Duodenal mucosa (tissue), 2 donors: ENCODE results near the gene SKP1.

ENCODE experiments used
- H3K27ac ChIP-seq: one replicate; pipeline ENCODE4 v1.7.0; 2013; ENCODE audit warnings: low read depth, low read length
- H3K27me3 ChIP-seq, 2 donors: one replicate each; pipeline ENCODE4 v1.7.0; 2013; ENCODE audit warnings: low read length in 2 of 2, control low read depth in 1 of 2; ENCODE audit not compliant: insufficient read depth in 2 of 2, control insufficient read depth in 1 of 2
- H3K36me3 ChIP-seq, 2 donors: one replicate each; pipeline ENCODE4 v1.7.0; 2013; ENCODE audit warnings: low read length in 2 of 2, control low read depth in 1 of 2; ENCODE audit not compliant: insufficient read depth in 2 of 2, control insufficient read depth in 1 of 2
- H3K4me1 ChIP-seq, 2 donors: one replicate each; pipeline ENCODE4 v1.7.0; 2013; ENCODE audit warnings: low read length in 2 of 2, control low read depth in 1 of 2; ENCODE audit not compliant: insufficient read depth in 2 of 2, control insufficient read depth in 1 of 2
- H3K4me3 ChIP-seq, 2 donors: one replicate each; pipeline ENCODE4 v1.7.0; 2013; ENCODE audit warnings: low read length in 2 of 2, low read depth in 1 of 2
- H3K9ac ChIP-seq, 2 donors: one replicate each; pipeline ENCODE4 v1.7.0; 2013; ENCODE audit warnings: low read length in 2 of 2, low read depth in 1 of 2
- H3K9me3 ChIP-seq, 2 donors: one replicate each; pipeline ENCODE4 v1.7.0; 2013; ENCODE audit warnings: low read length in 2 of 2, control low read depth in 1 of 2; ENCODE audit not compliant: control insufficient read depth in 1 of 2

The SKP1 gene

DNA sequence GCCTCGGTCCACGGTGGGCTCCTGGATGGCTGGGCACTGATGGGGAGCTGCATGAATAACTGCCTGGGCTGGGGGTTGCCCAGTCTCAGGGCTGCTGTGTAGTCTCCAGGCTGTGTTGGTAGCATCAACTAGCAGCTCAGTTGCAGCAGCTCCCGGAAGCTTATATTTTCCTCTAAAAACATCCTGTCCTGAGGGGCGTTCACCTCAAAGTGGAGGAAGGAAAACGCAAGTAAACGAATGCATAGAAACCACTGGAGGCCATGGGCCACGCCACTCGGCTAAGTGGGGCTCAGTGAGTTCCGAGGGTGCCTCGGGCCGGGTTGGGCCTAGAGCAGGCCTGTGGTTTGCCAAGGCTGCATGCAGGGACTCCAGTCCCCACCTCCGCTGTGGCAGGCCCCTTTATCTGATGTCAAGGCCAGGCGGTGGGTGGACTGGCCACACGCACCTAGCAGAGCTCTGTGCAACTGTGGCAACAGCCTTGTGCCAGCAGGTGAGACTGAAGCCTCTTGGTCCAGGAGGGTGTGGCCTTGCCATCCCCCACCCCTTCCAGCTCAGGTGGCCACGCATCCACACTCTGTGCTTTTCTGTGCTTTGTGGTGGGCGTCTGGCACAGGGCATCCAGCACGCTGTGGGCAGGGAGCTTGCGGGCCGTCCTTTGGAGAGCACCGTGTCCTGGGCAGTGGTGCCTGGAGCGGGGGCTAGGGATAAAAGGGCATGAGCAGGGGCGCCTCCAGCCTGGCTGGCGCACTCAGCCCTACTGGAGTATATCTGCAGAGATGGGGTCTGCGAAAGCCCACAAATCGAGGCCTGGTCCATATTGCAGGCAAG, 47.1 kb downstream of the SKP1 start:
- Histone ChIP-seq H3K4me1 (peaks cover 6 to 34% of the 10 kb centered on the region in 2 donors), H3K9me3 (no peaks in the 10 kb centered on the region), H3K27ac (no peak overlapping the region), H3K27me3 (no peaks in the 10 kb centered on the region), H3K4me3 (no peak overlapping the region), H3K36me3 (peaks cover 4 to 34% of the 10 kb centered on the region in 2 donors), H3K9ac (no peak overlapping the region)

DNA sequence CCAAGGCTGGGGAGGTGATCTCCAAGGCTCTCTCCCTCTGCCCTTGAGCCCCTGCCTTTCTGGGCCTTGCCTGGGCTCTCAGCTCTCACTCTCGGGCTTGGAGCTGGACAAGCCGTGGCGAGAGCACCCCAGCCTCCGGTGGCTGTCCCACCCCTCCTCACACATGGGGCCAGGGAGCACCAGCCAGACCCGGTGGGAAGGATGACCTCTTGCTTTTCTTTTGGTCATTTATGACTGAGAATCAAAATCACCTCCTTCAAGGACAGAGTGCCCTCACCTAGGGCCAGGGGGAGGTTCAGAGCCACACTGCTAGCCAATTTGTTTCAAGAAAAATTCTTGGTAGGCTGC, 48.1 kb downstream of the SKP1 start:
- no peak overlapping the region for H3K4me3 ChIP-seq
- H3K9me3 ChIP-seq: no peaks in the 10 kb centered on the region
- H3K36me3 ChIP-seq: peaks cover 4 to 31% of the 10 kb centered on the region in 2 donors
- no peak overlapping the region for H3K27ac ChIP-seq
- no peak overlapping the region for H3K9ac ChIP-seq
- H3K27me3 ChIP-seq: no peaks in the 10 kb centered on the region
- H3K4me1 ChIP-seq: peaks cover 6 to 34% of the 10 kb centered on the region in 2 donors

DNA sequence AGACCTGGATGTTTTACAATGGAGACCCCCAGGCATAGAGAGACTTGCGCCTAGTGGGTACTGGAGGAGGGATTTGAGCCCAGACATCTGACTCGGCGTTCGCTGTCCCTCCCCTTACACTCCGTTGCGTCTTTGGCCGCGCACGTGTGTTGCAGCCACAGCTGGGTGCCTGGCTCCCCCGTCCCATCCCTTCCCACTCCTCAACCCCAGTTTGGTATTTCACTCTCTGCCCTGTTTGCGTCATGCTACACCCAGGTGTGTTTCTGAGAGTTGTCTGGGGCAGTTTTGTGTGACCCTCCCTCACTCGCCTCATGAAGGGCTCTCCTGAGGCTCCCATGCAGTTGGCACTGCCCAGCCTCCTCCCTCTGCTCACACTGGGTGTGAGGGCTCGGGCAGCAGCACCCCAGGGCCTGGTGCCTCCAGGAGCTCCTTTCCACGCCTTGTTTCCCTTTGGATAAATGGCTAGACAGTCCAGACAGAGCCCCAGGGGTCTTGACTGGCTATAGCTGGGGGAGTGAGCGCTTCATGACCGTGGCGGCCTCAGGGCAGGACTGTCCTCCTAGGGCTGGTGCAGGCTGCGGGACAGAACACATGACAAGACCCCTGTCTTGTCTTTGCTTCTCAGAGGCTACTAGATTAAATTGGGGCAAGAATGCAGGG, 48.6 kb downstream of the SKP1 start:
- H3K36me3 ChIP-seq: peaks cover 4 to 32% of the 10 kb centered on the region in 2 donors
- H3K27me3 ChIP-seq: no peaks in the 10 kb centered on the region
- no peaks in the 10 kb centered on the region for H3K9me3 ChIP-seq
- peaks cover 6 to 35% of the 10 kb centered on the region in 2 donors for H3K4me1 ChIP-seq
- no peak overlapping the region for H3K9ac ChIP-seq
- H3K4me3 ChIP-seq: no peak overlapping the region
- no peak overlapping the region for H3K27ac ChIP-seq

DNA sequence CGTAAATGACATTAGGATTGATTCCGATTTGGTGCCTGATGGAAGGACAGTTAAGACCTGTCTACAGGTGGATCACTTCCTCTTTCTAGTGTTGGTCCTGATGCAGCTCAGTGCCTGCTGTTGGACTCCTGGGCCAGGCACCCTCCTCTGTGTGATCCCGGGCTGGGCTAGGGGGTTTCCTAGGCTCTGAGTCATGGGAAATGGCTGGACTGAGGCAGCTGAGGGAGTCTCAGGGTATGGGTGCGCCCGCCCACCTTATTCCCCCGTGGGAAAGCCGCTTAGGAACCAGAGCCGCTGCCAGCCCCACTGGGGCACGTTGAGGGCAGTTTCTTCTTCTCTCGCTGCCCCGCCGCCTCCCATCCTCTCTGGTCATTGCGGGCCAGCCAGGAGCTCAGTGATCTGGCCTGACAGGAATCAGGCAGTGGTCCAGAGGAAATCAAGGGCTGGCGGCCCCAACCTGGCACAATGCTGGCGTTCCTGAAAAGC, 49.3 kb downstream of the SKP1 start:
- H3K36me3 ChIP-seq: peaks cover 4 to 35% of the 10 kb centered on the region in 2 donors
- H3K27me3 ChIP-seq: no peaks in the 10 kb centered on the region
- H3K4me1 ChIP-seq: peaks cover 6 to 36% of the 10 kb centered on the region in 2 donors
- no peak overlapping the region for H3K9ac ChIP-seq
- H3K4me3 ChIP-seq: no peak overlapping the region
- H3K27ac ChIP-seq: no peak overlapping the region
- no peaks in the 10 kb centered on the region for H3K9me3 ChIP-seq

DNA sequence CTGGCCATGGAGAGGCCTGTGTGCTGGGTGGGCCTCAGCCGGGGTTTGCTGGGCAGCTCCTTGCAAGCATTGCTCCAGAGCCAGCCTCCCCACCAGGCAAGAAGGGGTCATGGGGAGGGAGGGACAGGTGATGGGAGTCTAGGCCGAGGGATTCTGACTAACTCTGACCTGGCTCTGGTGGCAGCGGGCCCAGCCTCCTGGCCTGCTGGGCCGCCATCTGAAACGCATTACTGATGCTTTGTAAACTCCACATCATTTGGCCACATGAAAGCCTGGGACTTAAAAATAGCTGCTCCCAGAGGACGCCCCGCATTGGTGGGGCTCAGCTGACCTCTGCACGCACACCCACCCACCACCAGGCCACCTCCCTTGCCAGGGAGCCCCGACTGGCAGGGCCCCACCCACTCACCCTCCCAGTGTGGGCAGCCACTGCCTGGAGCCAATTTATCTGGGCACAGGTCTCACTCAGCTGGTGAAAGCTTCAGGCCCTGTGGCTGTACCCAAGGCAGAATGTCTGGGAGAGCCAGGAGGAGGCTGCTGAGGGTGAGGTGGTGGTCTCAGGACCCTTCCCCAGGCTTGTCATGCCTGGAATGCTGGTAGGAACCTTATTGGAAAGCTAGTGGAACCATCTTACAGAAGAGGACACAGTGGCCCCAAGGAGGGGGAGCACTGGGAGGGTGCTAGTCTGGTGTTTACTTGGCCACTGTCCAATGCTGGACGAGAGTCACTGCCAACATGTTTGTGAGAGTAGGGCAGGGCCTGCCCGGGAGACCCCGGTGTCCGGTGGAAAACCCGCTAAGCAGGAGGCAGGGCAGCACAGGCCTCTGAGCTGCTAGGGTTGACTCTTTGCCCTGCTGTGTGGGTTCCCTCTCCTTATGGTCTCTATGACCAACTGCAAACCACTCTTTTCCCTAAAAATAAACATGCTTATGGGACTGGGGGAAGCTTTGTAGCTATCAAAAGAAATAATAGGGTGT, 51.4 kb downstream of the SKP1 start:
- Histone ChIP-seq H3K9ac (no peak overlapping the region), H3K4me1 (peaks cover 6 to 21% of the 10 kb centered on the region in 2 donors), H3K36me3 (peaks cover 0 to 30% of the 10 kb centered on the region in 2 donors), H3K27ac (no peak overlapping the region), H3K9me3 (no peaks in the 10 kb centered on the region), H3K4me3 (no peak overlapping the region), H3K27me3 (no peaks in the 10 kb centered on the region)

DNA sequence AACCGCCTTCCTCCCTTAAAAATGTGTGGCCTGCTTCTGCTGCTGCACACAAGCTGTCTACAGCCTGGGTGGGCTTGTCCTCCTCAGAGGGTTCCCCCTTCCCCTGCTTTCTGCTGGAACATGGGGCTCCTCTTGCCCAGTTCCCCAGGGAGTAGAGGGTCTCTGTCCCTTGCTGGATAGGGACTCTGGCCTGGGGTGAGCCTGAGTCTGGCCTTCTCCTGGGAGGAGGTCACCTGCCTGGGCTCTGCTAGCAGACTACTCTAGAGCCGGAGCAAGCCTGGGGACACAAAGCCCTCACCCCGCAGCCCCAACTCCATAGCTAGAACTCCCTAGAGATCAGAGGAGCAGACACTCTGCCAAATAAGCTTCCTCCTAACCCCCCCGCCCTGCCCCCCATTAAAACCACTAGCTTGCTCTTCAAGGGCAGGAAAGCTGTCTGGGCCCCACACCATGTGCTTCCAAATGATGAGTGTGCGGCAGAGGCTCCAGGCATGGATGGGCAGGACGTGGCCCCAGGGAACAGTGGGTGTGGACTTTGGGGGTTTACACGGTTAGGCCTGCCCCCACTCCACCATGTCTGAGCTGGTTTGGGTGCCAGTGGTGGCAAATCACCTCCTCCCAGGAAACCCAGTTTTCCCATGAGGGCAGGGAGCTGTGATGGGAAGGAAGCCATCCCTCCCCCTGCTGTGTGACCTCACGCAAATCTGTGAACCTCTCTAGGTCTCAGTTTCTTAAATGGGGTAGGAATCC, 52.3 kb downstream of the SKP1 start:
- H3K27ac ChIP-seq: no peak overlapping the region
- peaks cover 6 to 14% of the 10 kb centered on the region in 2 donors for H3K4me1 ChIP-seq
- H3K9ac ChIP-seq: no peak overlapping the region
- H3K9me3 ChIP-seq: no peaks in the 10 kb centered on the region
- H3K36me3 ChIP-seq: peaks cover 0 to 27% of the 10 kb centered on the region in 2 donors
- H3K27me3 ChIP-seq: no peaks in the 10 kb centered on the region
- no peak overlapping the region for H3K4me3 ChIP-seq

DNA sequence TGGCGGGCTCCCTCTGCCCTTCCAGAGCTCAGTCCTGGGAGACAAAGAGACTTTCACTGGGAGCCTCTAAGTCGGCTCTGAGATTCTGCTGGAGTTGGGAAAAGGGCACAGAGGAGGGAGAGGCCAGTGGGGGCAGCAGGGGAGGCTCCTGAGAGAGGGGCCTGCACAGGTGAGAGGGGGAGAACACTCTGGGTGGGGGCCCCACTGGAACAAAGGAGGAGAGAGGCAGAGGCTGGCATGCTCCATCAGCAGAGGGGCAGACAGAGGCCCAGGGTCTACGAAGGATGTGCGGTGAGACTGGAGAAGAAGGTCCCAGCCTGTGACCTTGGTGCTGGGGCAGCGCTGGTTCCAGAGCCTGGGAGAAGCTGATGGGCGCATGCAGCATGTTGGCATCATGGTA, 53.4 kb downstream of the SKP1 start:
- Histone ChIP-seq H3K4me1 (peaks cover 9 to 10% of the 10 kb centered on the region in 2 donors), H3K9ac (no peak overlapping the region), H3K27me3 (no peaks in the 10 kb centered on the region), H3K27ac (no peak overlapping the region), H3K36me3 (peaks cover 0 to 19% of the 10 kb centered on the region in 2 donors), H3K4me3 (no peak overlapping the region), H3K9me3 (no peaks in the 10 kb centered on the region)

DNA sequence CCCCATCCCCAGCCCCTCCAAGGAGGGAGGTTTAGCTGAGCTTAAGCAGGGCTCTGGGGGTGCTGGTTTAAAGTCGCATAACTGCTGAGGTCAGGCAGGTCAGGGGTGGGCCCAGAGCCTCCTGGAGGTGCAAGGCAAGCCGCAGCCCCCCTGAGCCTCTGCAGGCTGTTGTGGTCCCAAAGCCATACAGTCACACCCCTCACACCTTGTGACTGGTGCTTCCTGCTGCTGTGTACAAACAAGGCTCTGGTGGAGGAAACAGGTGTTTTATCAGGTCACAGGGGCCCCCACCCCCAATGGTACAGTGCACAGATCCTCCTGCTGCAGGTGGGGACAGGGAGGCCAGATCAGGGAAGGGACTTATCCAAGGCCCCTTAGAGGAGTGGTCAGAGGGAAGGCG, 54.2 kb downstream of the SKP1 start:
- H3K27me3 ChIP-seq: no peaks in the 10 kb centered on the region
- H3K4me3 ChIP-seq: no peak overlapping the region
- H3K9ac ChIP-seq: no peak overlapping the region
- no peaks in the 10 kb centered on the region for H3K9me3 ChIP-seq
- H3K27ac ChIP-seq: no peak overlapping the region
- peaks cover 0 to 19% of the 10 kb centered on the region in 2 donors for H3K36me3 ChIP-seq
- H3K4me1 ChIP-seq: peaks cover 10 to 11% of the 10 kb centered on the region in 2 donors

DNA sequence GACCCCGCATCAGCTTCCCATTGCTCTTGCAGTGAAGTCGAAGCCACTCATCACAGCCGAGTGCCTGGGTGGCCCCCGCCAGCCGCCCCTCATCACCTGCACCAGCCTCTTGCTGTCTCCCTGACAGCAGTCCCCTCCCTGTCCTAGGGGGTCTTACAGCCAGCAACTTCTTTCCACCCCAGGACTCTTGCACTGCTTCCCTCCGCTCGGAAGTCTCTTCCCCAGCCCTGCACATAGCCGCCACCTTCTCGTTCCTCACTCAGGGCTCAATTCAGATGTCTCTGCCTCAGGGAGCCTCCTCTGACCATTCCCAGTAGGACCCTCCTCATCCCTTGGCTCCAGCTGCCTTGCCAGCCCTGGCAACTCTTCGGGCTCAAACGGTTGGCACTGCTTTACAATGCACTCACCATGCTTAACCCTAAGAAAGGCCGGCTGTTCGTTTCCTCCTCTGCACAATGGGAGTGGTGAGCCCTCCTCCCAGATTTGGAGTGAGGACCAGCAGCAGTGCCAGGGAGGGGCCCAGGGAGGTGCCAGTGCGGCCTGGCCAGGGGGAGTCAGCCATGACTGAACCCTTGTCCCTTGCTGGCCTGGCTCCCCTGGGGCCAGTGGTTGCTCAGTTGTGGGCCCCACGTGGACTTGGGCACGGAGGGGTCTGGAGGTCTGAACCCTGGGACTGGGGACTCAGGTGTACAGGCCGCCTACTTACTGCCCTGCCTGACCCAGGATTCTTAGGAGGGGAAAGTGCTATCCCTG, 56.2 kb downstream of the SKP1 start:
- Histone ChIP-seq H3K9me3 (no peaks in the 10 kb centered on the region), H3K4me1 (peaks cover 9 to 18% of the 10 kb centered on the region in 2 donors), H3K27ac (no peak overlapping the region), H3K9ac (no peak overlapping the region), H3K36me3 (peaks cover 0 to 23% of the 10 kb centered on the region in 2 donors), H3K4me3 (no peak overlapping the region), H3K27me3 (no peaks in the 10 kb centered on the region)
